OCI-LY1 (cell line): ENCODE results near the gene SLC5A9.

Source experiments
- H2AFZ ChIP-seq: fragments of 200-600 bp; sonication (generic), shearing (Covaris generic); 2 replicates; pipeline ENCODE4 v1.6.0; 2014; ENCODE audit warnings: antibody characterized with exemption, mild to moderate bottlenecking, low read length
- H3F3A ChIP-seq: fragments of 200-600 bp; sonication (generic), shearing (Covaris generic); 2 replicates; pipeline ENCODE4 v1.6.0; 2014; ENCODE audit warnings: mild to moderate bottlenecking, antibody characterized with exemption, low read length, moderate library complexity; ENCODE audit not compliant: insufficient read depth
- H3K27ac ChIP-seq: fragments of 200-600 bp; sonication (generic); 2 replicates; pipeline ENCODE4 v1.5.1; 2014; ENCODE audit warnings: low read length, mixed run types, mild to moderate bottlenecking, low read depth; ENCODE audit not compliant: poor library complexity, severe bottlenecking
- H3K27me3 ChIP-seq: fragments of 200-600 bp; sonication (generic); 2 replicates; pipeline ENCODE4 v1.6.0; 2014; ENCODE audit warnings: antibody characterized with exemption, mild to moderate bottlenecking, low read length, moderate library complexity; ENCODE audit not compliant: insufficient read depth
- H3K36me3 ChIP-seq: fragments of 200-600 bp; sonication (generic); 2 replicates; pipeline ENCODE4 v1.6.1; 2014; ENCODE audit warnings: mild to moderate bottlenecking, antibody characterized with exemption, low read length, moderate library complexity, mixed read lengths; ENCODE audit not compliant: insufficient read depth
- H3K4me1 ChIP-seq: fragments of 200-600 bp; sonication (generic); 2 replicates; pipeline ENCODE4 v1.5.1; 2014; ENCODE audit warnings: mild to moderate bottlenecking, low read length, moderate library complexity; ENCODE audit not compliant: insufficient read depth, severe bottlenecking
- H3K4me2 ChIP-seq: fragments of 200-600 bp; sonication (generic), shearing (Covaris generic); 2 replicates; pipeline ENCODE4 v1.6.1; 2014; ENCODE audit warnings: low read length
- H3K4me3 ChIP-seq: fragments of 200-600 bp; sonication (generic); 2 replicates; pipeline ENCODE4 v1.5.1; 2014; ENCODE audit warnings: low read length, low read depth, mild to moderate bottlenecking, mixed read lengths; ENCODE audit not compliant: poor library complexity, severe bottlenecking
- H3K79me2 ChIP-seq: fragments of 200-600 bp; shearing (Covaris generic); 2 replicates; pipeline ENCODE4 v1.6.1; 2016; ENCODE audit warnings: mixed run types, low read length, mixed read lengths; ENCODE audit not compliant: insufficient read depth
- H3K9ac ChIP-seq: fragments of 200-600 bp; sonication (generic), shearing (Covaris generic); 2 replicates; pipeline ENCODE4 v1.6.1; 2014; ENCODE audit warnings: mild to moderate bottlenecking, low read length, mixed read lengths
- H3K9me2 ChIP-seq: fragments of 200-600 bp; sonication (generic), shearing (Covaris generic); 2 replicates; pipeline ENCODE4 v1.6.1; 2014; ENCODE audit warnings: low read depth, mild to moderate bottlenecking, low read length, mixed read lengths
- H3K9me3 ChIP-seq: fragments of 200-600 bp; shearing (Covaris generic); 2 replicates; pipeline ENCODE4 v1.6.1; 2014; ENCODE audit warnings: low read length, mixed read lengths
- H4K20me1 ChIP-seq: fragments of 200-600 bp; sonication (generic), shearing (Covaris generic); 2 replicates; pipeline ENCODE4 v1.6.0; 2016; ENCODE audit warnings: mild to moderate bottlenecking, low read length; ENCODE audit not compliant: insufficient read depth
- CTCF ChIP-seq: fragments of 200-600 bp; sonication (generic), shearing (Covaris generic); IDR thresholded peaks from 2 replicates; pipeline ENCODE4 v1.5.1; 2017; ENCODE audit warnings: mild to moderate bottlenecking, antibody characterized with exemption, low read length, moderate library complexity, mixed read lengths
- EZH2 ChIP-seq: fragments of 200-600 bp; sonication (generic), shearing (Covaris generic); IDR thresholded peaks from 2 replicates; pipeline ENCODE4 v1.8.0; 2017; ENCODE audit warnings: borderline replicate concordance, mixed run types, mild to moderate bottlenecking, antibody characterized with exemption, low read length, moderate library complexity, mixed read lengths

Gene SLC5A9

GRCh38 chr1:48187969-48188563 is 34.5 kb upstream of the SLC5A9 start:
- no peak for TF ChIP-seq CTCF
- no peak for TF ChIP-seq EZH2
- no peaks in the 10 kb centered on the region for H3K79me2 ChIP-seq

GRCh38 chr1:48190881-48191280 is 31.6 kb upstream of the SLC5A9 start:
- H3K9me2 ChIP-seq, result no peaks in the 10 kb centered on the region
- peaks cover 9% of the 10 kb centered on the region; the same call in 1 of the 2 replicates for H3K9me3 ChIP-seq
- no peaks in the 10 kb centered on the region for H4K20me1 ChIP-seq

More at GRCh38 chr1:48187969-48188563, 34.5 kb upstream of the SLC5A9 start:
- no peaks in the 10 kb centered on the region for H3K36me3 ChIP-seq
- no peaks in the 10 kb centered on the region for H3K27me3 ChIP-seq
- no peak overlapping the region for H3K27ac ChIP-seq
- no peak overlapping the region for H3K4me2 ChIP-seq
- H3K9me2 ChIP-seq, result no peaks in the 10 kb centered on the region
- no peak overlapping the region for H3K9ac ChIP-seq
- no peaks in the 10 kb centered on the region for H4K20me1 ChIP-seq
- no peaks in the 10 kb centered on the region for H3K4me1 ChIP-seq
- H3K4me3 ChIP-seq, result no peak overlapping the region
- no peak overlapping the region for H2AFZ ChIP-seq
- peaks cover 9% of the 10 kb centered on the region; the same call in 1 of the 2 replicates for H3K9me3 ChIP-seq
- H3F3A ChIP-seq, result no peaks in the 10 kb centered on the region

GRCh38 chr1:48194801-48195200 is 27.7 kb upstream of the SLC5A9 start:
- Histone ChIP-seq H3K36me3 (no peaks in the 10 kb centered on the region), H4K20me1 (no peaks in the 10 kb centered on the region), H3K79me2 (no peaks in the 10 kb centered on the region), H2AFZ (no peak overlapping the region), H3K9ac (no peak overlapping the region), H3K4me2 (no peak overlapping the region), H3K4me3 (no peak overlapping the region), H3F3A (no peaks in the 10 kb centered on the region), H3K27ac (no peak overlapping the region), H3K9me2 (no peaks in the 10 kb centered on the region), H3K9me3 (no peaks in the 10 kb centered on the region), H3K27me3 (no peaks in the 10 kb centered on the region), H3K4me1 (no peaks in the 10 kb centered on the region)
- TF ChIP-seq CTCF, result no peak
- TF ChIP-seq EZH2, result no peak

More at GRCh38 chr1:48190881-48191280, 31.6 kb upstream of the SLC5A9 start:
- TF ChIP-seq CTCF (no peak), EZH2 (no peak)
- Histone ChIP-seq H3K27ac (no peak overlapping the region), H3K79me2 (no peaks in the 10 kb centered on the region), H3K4me3 (no peak overlapping the region), H2AFZ (no peak overlapping the region), H3F3A (no peaks in the 10 kb centered on the region), H3K9ac (no peak overlapping the region), H3K4me1 (no peaks in the 10 kb centered on the region), H3K4me2 (no peak overlapping the region), H3K36me3 (no peaks in the 10 kb centered on the region), H3K27me3 (no peaks in the 10 kb centered on the region)
